Left lobe of liver (tissue), 2 donors: Measurements from ENCODE around the gene CYP46A1. TPM values are rescaled to one million over a fixed set of nuclear protein-coding genes. Genes with fewer than 3 reads are reported as not detected.

ENCODE experiments used
- ATAC-seq: fragments of 200-7000 bp; cut with Tn5 transposase; one replicate; pipeline ENCODE4 v1.9.1; 2020; ENCODE audit warnings: mild to moderate bottlenecking, moderate library complexity
- DNase-seq: peaks from one replicate; pipeline ENCODE4 v3.0.0-alpha.2; 2020; ENCODE audit warnings: low spot score
- total RNA-seq: library from RNA; stranded (reverse); gene quantifications from one replicate; pipeline ENCODE4 v1.2.1, GENCODE V29; 2021
- donor health status: DM: no; HTN: no; CAD: no; lungs with moderate emphysema.
- donor health status: DM: no; HTN: yes; CAD: no.

CYP46A1 gene
- total RNA-seq, 1 donor from 2014 or later = 1.5 TPM

- ATAC-seq (peak; percentile 16), DNase-seq (no peak)
Observed at GRCh38 chr14:99672506-99673304, 11.4 kb upstream of the CYP46A1 start.

DNA sequence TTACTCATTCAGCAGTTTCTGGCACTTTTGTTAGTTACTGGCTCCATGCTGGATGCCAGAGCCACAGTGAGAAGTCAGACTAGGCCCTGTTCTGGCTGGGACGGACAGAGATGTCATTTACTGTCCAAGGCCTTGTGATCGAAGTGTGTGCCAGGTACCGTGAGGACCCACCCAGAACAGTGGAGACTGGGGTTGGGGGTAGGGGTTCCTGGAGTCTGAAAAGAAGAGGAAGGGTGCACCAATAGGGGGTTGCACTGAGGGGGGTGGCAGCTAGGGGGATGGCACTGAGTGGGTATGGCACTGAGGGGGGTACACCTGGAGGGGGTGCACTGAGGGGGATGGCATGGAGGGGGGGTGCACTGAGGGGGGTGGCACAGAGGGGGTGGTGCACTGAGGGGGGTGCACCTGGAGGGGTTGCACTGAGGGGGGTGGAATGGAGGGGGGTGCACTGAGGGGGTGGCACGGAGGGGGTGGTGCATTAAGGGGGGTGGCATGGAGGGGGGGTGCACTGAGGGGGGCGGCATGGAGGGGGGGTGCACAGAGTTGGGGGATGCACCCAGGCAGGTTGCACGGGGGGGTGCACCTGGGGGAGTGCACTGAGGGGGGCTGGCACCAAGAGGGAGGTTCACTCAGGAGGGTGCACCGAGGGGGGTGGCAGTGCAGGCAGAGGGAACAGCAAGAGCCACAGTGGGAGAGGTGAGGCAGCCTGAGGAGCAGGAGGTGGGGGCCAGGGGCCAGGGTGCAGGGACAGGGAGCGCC lies 10.6 kb upstream of the CYP46A1 start:
- DNase-seq = no peak
- ATAC-seq = no peak

DNA sequence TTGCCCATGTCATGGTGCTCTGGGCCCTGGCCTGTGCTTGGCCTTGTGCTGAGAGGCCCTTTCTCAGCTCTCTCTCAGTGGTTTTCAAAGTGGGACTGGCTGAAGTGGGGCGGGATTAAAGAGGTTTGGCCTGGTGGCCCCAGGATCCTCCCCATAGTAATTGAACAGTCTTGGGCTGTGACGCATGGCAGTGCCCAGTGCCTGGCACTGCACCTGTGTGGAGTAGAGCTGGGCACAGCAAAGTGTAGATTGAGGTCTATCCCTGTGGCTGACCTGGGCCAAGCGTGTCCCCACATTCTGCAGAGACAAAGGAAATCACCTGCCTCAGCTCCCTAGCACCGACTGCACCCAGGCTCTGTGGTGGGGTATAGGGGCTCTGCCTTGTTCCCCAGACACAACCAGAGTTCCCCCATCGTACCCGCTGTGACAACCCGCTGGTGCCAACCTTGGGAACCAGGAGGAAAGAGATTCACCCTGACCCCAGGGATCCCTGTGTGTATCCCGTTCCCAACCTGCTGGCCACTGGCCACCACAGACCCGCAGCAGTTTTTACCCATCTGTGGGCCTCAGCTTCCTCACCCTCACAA lies 9.9 kb upstream of the CYP46A1 start:
- ATAC-seq = no peak
- DNase-seq = no peak

GRCh38 chr14:99674776-99675381 lies 9.2 kb upstream of the CYP46A1 start:
- DNase-seq = no peak

GRCh38 chr14:99675382-99675835 lies 8.7 kb upstream of the CYP46A1 start:
- no peak for ATAC-seq
- DNase-seq = no peak

More at GRCh38 chr14:99674776-99675381, 9.2 kb upstream of the CYP46A1 start:
- ATAC-seq = no peak

GRCh38 chr14:99675951-99676350 lies 8.1 kb upstream of the CYP46A1 start:
- no peak for ATAC-seq
- DNase-seq = no peak

GRCh38 chr14:99676657-99677056 lies 7.4 kb upstream of the CYP46A1 start:
- no peak for DNase-seq

DNA sequence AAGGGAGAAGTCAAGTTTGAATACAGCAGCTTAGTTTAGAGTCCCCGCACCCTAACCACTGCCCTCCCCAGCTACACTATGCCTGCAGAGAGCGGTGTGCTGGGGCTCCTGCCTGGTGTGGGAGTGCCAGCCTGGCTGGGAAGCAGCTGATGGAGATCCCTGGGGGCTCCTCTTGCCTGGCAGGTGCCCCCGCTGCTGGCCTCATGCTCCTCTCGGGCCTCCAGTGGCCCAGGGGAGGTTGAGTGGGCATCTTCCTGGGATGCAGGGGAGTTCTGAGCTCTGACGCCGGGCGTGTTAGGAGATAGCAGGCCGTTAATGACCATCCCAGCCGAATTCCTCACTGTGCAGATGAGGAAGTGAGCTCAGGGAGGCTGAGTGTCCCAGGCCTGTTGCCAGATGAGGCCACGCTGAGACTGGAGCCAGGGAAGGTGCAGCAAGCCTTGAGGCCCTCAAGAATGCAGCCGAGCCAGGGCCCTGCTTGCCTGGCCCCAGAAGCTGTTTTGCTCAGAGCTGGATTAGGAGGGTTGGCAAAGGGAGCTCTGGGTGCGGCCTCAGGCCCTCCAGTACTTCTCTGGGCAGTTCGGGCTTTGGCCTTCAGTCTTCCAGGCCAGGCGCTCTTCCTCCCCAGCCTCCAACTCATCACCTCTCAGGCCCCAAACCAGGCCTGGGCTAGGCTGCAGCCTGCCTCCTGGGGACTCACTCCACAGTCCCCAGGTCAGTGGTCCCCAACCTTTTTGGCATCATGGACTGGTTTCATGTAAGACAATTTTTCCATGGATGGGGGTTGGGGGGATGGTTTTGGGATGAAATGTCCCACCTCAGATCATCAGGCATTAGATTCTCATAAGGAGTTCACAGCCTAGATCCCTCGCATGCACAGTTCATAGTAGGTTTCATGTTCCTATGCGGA lies 6.6 kb upstream of the CYP46A1 start:
- ATAC-seq (no peak), DNase-seq (no peak)

More at GRCh38 chr14:99676657-99677056, 7.4 kb upstream of the CYP46A1 start:
- no peak for ATAC-seq

- no peak for ATAC-seq
- DNase-seq = no peak
Observed at GRCh38 chr14:99678198-99678597, 5.9 kb upstream of the CYP46A1 start.

- ATAC-seq (no peak), DNase-seq (no peak)
Observed at GRCh38 chr14:99679111-99679510, 5.0 kb upstream of the CYP46A1 start.

GRCh38 chr14:99679543-99679942 lies 4.6 kb upstream of the CYP46A1 start:
- DNase-seq (no peak), ATAC-seq (no peak)

DNA sequence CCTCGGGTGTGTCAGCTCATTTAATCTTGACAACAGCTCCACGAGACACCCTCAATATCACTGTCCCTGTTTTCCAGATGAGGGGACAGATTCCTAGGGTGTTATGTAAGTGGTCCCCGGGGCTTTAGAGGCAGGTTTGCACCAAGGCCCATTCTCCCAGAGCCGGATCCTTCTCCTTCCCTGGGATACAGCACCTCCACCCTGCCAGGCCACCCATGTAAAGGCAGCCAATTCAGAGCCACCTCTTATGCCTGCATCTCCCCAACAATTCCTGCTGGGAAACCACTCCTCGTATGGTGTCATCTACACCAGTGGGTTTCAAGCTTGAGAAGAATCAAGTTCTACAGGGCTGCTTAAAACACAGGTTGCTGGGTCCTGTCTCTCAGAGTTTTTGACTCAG lies 4.1 kb upstream of the CYP46A1 start:
- ATAC-seq = no peak
- DNase-seq = peak; percentile 36

GRCh38 chr14:99681101-99681831 lies 2.8 kb upstream of the CYP46A1 start:
- no peak for ATAC-seq
- peak; percentile 22 for DNase-seq

GRCh38 chr14:99681832-99682148 lies 2.3 kb upstream of the CYP46A1 start:
- ATAC-seq (no peak), DNase-seq (peak; percentile 41)

DNA sequence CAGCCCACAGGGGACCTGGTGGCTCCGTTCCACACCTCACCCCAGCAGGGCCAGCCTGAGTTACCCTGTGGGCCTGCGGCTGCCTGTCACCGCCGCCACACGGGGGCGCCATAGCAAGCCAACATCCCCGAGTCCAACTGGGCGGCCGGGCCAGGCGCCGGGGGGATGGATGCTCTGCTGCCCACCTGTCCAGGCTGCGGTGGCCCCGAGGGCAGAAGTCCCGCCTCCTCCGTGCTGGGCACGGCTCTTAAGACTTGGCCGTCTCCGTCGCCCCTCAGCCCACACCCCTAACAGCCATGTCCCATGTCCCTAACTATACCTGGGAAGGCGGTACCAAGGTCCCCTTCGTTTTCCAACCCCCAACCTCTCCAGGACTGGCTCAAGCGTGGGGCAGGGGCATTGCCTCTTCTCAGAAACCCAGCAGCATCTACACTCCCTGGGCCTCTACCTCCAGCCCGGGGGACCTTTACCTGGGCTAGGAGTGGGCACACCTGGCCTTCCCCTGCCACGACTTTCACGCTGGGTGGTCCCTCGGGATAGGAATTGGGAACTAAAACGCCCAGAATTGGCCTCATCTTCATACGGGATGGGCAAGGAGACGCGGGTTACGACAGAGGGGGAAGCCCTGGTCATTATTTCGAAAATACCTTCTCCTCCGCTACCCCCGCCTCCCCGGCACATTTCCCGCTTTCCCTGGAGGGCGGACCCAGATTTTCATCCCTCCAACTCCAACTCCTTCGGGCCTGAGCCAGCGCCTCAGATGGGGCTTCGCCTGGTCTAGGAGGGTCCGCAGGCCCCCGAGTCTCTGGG lies 1.1 kb upstream of the CYP46A1 start:
- ATAC-seq (peak; percentile 67), DNase-seq (peak; percentile 83)

DNA sequence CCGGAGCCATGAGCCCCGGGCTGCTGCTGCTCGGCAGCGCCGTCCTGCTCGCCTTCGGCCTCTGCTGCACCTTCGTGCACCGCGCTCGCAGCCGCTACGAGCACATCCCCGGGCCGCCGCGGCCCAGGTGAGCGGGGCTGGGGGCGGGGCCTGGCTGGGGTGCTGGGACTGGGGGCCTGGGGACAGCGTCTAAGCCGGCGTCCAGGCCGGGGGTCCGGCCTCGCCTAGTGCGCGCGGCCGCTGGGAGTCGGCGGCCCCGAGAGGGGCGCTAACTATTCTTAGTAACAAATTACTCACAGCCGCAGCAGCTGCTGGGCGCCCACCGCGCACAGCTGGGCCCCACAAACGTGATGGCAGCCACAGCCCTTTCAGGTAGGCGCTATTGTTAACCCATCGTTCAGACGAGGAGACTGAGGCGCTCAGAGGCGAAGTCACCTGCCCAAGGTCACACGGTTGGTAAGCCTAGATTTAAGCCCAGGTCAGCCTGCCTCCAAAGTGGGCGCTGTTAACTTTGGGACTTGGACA lies 374 bp downstream of the CYP46A1 start:
- no peak for DNase-seq
- ATAC-seq = no peak

- ATAC-seq (no peak), DNase-seq (peak; percentile 41)
Observed at GRCh38 chr14:99685151-99685591, 1.1 kb downstream of the CYP46A1 start.

- peak; percentile 31 for DNase-seq
- no peak for ATAC-seq
Observed at GRCh38 chr14:99685596-99685995, 1.5 kb downstream of the CYP46A1 start.
